ELR (cell line): ENCODE results near the gene TRIM54.
A peak's percentile ranks its signal among the peaks of the same experiment; 100 is the strongest.
"Not testable (repeated sequence)": the region's sequence is repeated elsewhere in the genome, so short reads cannot be mapped to it uniquely, and the experiment has no call there.

Experiments
- DNase-seq: peaks from one replicate; pipeline ENCODE4 v3.0.0-alpha.2; 2015; ENCODE audit warnings: low read depth

Gene TRIM54

DNA sequence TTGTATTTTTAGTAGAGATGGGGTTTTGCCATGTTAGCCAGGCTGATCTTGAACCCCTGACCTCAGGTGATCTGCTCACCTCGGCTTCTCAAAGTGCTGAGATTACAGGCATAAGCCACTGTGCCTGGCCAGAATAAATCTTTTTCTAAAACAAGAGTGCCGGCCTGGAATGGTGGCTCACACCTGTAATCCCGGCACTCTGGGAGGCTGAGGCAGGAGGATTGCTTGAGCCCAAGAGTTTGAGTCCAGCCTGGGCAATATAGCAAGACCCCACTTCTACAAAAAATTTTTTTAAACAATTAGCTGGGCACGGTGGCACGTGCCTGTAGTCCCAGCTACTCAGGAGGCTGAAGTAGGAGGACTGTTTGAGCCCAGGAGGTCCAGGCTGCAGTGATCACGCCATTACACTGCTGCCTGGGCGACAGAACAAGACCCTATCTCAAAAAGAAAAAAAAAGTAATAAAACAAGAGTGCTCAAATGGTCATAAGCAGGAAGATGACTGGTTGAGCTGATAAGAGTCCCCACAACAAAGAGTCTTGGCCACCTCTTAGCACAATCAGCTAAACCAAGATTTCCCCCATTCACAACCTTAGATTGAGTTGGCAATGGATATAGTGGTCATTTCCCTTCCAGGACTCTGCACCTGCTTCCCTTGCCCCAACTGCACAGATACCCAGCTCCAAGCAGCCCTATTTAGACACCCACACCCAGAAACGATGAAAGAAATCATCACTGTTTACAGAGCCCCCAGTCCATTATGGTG is 31.8 kb downstream of the TRIM54 start:
- no peak for DNase-seq

DNA sequence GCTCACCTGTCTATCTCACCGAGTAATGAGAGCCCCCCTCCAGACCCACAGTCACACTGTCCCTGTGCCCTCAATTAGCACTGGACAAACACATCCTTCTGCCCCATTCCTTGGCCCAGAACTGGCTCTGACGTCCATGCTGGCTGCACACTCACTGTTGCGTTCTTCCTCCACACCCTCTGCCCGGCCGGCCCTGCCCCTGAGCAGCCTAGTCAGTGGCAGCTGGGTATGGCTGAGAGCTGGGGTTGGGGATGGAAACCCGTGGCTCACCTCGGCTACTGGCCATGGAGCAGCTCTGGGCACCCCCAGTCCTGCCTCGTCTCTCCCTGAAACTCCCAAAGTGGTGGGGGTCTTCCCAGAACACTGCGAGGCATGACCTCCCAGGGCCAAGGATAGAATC is 32.5 kb downstream of the TRIM54 start:
- no peak for DNase-seq

DNA sequence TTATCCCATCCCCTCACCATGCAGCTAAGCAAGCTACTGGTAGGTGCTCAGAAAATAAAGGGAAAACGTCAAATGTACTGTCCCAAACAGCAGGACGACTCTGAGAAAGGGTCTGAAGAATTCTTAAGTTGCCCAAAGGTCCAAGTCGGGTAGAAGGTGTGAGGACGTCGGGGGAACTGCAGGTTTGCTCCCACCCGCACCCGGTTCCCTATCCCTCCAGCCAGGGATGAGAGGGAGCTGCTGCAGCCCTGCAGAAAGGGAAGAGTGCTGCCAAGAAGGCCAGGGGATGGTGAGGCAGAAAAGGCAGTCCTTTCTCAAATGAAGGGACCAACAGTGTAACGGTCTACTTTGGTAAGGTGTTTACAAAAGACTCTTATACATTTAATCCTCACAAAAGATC is 32.9 kb downstream of the TRIM54 start:
- no peak for DNase-seq

DNA sequence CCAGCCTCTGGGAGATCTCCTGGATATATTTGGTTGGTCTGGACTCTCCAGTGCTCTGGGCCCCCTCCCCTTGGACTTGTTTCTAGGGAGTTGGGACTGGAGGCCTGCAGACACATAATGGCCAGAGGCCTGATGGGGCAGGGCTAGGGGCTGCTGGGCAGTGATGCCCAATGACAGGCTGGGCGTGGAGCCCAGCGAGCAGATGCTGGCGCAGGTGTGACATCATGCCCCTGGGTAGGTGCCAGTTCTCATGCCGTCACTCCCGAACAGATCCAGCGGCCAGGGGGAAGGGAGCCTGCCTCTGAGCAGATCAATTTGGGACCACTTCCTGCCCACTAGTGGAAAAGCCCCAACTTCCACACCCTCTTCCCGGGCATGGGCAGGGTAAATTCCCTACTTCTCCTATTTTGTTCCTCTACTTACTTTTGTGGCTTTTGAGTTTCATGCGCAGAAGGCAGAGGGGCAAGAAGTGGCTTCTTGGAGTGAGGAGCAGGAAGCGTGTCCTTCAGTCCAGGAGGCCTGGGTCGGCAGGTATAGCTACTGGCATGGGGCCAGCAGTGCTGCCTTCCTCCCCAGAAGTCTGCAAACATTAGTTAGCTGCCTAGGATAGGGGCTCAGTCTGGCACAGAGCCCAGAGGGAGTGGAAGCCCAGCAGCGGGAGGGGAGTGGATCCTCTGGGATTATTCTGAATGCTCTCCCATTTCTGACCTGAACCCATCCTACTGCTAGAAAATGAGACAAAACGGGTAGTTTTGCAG is 34.6 kb downstream of the TRIM54 start:
- DNase-seq = no peak

DNA sequence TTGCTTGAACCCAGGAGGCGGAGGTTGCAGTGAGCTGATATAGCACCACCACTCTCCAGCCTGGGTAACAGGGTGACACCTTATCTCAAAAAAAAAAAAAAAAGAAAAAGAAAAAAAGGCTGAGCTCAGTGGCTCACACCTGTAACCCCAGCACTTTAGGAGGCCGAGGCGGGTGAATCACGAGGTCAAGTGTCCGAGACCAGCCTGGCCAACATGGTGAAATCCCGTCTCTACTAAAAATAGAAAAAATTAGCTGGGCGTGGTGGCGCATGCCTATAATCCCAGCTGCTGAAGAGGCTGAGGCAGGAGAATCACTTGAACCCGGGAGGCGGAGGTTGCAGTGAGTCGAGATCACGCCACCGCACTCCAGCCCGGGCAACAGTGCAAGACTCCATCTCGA is 37.6 kb downstream of the TRIM54 start:
- not testable (repeated sequence) for DNase-seq

DNA sequence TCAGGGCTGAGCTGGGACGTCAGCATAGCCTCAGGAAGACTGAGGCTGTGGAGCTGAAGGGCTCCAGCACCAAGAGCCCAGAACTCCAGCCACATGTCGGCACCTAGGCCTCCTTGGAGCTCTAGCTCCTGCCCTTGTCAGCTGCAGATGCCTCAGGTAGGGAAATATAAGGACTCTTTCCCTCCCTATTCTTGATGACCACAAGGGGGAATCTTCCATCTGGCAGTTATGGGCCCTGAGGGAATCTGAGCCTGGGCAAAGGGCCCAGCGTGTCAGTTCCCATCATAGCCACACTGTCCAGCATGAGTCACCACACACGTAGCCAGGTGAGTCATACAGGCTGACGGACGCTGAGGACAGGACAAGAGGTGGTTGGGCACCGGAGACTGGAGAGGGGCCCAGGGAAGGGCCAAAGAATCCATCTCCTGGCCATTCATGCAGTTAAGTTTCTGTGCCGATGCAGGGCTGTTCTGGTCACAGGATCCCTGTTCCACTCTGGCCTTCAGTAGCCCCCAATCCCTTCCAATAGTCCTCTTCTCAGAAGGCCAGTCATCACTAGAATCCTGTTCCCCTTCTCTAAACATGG is 38.8 kb downstream of the TRIM54 start:
- DNase-seq = peak; percentile 99

DNA sequence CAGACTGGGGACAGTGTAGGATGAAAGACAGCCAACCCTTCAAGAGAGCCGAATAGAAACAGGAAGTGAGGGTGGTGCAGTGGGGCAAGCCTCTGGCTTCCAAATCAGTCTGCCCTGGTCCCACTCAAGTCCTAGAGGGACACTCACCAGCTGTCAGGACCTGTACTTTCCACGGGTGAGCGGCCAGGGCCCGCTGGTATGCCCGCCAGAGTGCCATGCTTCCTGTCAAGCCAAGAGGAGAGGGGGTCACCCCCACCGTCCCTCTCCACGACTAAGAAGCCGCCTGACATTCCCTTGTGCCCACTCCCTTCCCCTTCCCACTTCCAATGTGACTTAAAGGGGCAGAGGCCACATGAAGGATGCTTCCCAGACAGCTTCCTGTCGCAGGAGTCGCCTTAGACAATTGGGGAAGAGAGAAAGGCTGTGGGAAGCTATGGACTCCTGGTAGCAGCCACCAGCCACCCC is 40.1 kb downstream of the TRIM54 start:
- DNase-seq = peak; percentile 39

DNA sequence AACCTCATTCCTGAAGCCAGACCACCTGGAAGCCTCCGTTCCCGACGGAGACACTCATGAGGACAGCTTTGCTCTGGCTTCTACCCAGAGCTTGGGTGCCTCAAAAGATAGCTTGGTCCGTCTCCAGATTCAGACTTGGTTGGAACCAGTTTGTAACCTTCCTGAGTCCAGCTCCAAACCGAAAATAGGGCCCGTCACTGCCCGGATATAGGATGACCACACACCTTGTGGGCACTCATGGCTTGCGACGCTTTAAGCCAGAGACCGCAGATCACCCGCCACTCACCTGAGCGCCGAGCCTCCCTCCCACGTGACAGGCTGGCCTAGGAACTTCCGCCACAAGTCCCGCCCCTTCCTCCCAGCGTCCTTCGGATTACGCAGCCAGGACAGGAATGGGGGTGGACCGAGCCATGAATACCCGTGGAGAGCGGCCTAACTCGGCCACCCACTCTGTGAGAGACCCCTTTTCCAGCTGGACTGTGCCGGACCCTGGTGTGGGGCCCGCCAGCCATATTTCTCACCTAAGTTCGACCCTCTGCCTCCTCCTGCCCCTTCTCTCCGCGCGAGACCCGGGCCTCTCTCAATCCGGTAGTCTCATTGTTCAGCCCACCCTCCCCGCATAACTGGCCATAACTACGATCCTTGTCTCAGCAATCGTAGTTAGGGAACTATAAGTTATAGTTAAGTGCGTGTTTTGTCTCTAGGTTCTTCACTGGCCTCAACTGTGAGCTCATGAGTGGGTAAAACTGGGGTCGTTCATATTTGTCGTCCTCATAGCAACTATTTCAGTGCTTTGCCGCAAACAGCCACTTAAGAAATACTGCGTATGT is 40.8 kb downstream of the TRIM54 start, which contains the start of gene MPV17:
Gene MPV17, minus strand, starts transcription at position 332 of the 830 bp plus-strand sequence. CDS start 580 bp downstream, outside the sequence.
- DNase-seq = peak; percentile 94

DNA sequence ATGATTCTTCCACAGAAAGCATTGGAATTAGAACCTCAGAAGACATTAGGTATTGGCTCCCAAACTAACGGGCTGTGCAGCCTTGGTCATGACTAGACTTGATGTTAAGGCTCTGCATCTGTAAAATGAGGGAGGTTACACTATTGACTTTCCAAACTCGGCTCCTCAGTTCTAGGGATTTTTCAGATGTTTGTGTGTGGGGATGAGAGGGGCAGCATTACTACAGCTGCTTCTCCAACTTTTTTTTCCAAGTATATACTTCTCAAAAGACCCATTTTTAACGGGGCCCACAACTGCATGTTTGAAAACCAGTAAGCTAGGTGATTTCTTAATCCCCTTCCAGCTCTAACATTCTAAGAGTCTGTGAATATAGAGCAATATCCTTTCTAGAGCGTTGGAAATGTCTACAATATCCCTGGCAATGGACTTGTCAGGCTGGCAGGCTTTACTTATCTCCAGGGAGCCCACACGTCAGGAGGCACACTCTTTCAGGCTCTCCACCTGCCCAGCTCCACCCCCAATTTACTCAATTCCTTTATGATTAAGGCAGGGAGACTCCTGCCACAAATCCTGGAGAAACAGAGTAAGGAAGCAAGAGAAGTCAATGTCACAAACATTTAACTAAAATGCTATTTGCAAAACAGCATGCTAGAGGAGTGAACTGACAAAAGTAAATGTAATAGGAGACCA is 41.5 kb downstream of the TRIM54 start:
- no peak for DNase-seq

DNA sequence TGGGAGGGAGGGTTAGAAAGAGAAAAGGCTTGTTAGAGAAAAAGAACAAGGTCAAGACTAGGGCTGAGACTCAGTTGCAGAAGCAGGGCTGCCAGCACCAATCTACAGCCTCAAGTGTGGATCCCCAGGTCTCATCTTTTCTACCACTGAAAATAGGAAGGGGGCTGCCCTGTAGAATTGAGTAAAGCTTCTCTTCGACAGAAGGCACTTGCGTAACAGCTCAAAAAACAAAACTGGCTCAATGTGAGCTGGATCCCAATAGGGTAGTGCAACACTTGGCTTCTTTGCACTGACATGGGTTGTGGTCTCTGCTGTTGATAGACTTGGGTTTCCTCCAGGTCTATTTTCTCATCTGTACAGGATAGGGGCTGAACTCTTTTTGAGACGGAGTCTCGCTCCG is 42.5 kb downstream of the TRIM54 start:
- no peak for DNase-seq

DNA sequence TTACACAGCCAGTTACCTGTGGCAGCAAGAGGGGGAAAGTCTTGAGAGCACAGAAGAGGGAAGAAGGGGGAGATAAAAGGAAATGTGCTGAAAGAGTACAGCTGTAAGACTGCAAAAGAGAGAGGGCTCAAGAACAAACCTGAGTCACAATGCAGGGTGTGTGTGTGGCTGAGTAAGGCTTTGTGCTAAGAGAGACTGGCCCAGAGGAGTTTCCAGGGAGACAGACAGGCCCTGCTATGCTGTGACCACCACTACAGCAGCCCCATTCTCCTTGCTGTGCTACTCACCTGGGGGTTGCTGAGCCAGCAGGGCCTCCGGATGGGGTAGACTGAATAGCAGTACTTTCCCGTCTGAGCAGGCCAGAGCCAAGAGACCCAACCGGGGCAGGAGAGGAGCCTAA is 53.1 kb downstream of the TRIM54 start:
- DNase-seq = no peak

DNA sequence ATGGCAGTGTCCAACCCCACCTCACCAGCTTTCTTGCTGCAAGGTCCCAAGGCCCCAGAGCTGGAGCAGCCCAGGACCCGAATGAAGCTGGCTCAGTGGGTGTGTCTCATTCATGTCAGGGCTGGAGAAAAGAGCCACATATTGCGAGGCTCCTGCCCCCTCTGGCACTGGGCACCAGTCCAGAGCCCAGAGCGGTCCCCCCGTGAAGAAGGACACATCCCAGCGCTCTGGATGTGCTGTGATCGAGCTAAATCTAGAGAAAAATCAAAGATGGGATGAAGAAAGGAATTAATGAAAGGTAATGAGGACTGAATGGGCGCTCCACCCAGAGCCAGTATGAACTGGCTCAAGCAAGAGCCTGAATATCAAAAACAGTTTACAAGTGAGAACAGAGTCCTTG is 53.9 kb downstream of the TRIM54 start:
- no peak for DNase-seq

DNA sequence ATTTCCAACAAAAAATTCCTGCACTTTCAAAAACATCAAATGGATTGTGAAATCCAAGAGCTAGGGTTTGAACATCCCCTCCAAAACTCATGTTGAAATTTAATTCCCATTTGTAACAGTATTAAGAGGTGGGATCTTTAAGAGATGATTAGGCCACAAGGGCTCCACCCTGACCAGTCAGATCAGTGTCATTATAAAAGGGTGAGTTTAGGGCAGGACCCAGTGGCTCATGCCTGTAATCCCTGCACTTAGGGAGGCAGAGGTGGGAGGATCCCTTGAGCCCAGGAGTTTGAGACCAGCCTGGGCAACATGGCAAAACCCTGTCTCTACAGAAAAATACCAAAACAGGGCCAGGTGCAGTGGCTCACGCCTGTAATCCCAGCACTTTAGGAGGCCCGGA is 65.4 kb downstream of the TRIM54 start:
- no peak for DNase-seq

DNA sequence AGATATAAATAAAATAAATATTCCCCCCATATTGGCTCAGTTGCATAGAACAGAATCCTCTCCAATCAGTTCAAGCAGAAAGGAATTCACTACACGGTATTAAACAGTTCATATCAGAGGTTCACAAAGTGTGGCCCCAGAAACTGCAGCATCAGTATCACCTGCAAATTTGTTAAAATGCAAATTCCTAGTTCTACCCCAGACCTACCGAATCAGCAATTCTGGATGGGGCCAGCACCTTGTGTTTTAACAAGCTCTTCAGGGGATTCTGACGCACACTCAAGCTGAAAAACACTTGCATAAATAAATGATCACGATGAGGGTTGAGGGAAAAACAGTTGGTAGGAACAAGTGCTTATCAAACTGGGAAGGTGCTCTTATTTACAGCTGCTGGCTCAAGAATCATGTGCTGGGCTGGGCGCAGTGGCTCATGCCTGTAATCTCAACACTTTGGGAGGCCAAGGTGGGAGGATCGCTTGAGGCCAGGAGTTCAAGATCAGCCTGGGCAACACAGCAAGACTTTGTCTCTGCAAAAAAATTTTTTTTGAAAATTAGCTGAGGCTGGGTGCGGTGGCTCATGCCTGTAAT is 68.0 kb downstream of the TRIM54 start:
- DNase-seq = no peak

DNA sequence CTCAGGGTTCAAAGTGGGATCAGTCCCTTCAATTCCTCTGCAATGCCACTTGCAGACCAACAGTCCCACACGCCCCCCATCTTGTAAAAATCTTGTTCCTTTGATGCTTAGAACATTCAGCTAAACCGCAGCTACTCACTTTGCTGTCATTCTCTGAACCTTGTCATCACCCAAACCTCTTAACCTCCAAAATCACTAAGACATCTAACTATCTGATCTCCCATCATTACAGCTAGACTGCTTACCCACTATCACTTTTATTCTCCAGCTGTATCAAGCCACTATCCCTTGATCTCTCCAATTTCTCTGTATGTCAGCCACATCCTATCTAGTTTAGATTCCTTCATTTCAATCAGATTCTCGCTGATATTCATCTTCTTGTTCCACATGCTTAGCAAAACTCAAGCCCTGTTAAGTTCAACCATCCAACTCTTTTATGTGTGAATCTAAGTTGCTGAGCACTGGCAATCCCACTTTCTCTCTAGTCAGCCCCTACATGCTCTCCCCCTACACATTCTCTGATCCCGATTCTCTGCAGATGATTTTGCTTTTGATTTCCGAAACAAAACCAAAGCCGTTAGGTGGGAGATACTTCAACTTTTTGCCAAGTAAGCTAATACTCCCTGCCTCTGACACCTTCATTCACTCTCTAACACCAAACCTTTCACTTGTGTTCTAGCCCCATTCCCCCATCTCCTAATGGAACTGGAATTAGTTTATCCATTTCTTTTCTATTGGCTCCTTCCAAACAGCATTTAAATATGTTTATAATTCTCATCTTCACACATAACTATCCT is 69.8 kb downstream of the TRIM54 start:
- no peak for DNase-seq

DNA sequence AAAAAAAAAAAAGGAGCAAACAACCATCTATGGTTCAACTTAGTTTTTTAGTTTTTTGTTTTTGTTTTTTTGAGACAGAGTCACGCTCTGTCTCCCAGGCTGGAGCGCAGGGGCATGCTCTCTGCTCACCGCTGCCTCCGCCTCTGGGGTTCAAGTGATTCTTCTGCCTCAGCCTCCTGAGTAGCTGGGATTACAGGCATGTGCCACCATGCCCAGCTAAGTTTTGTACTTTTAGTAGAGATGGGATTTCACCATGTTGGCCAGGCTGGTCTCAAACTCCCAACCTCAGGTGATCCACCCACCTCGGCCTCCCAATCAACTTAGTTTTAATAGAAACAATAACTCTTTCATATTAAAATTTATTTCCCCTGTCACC is 71.1 kb downstream of the TRIM54 start:
- not testable (repeated sequence) for DNase-seq

DNA sequence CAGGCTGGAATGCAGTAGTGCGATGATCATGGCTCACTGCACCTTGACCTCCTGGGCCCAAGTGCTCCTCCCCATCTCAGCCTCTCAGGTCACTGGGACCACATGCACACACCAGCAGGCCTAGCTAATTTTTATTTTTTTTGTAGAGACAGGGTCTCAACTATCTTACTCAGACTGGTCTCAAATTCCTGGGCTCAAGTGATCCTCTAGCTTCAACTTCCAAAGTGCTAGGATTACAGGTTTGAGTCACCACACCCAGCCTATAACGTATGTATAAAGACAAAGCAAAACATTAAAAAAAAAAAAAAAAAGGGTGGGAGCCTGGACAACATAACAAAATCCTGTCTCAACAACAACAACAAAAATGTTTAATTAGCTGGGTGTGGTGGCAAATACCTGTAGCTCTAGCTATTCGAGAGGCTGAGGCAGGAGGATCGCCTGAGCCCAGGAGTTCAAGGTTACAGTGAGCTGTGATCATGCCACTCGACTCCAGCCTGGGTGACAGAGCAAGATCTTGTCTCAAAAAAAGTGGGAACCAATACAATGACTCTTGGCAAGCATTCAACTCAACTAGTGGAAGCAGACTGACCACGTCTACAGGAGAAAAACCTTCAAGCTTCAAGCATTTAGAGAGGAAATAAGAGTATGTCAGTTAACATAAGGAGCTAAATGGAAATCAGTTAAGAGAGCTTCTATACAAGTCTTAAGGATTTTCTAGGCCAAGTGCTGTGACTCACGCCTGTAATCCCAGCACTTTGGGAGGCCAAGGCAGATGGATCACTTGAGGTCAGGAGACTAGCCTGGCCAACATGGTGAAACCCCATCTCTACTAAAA is 71.8 kb downstream of the TRIM54 start:
- DNase-seq = peak; percentile 37

DNA sequence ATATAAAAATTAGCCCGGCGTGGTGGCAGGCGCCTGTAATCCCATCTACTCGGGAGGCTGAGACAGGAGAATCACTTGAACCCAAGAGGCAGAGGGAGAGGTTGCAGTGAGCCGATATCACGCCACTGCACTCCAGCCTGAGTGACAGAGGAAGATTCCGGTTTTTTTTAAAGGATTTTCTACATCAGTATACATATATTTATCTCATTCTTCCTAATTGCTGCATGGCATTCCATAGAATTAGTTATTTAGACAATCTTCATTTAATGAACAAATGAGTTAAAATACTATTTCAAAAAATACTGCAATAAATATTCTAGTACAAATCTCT is 72.3 kb downstream of the TRIM54 start:
- no peak for DNase-seq

DNA sequence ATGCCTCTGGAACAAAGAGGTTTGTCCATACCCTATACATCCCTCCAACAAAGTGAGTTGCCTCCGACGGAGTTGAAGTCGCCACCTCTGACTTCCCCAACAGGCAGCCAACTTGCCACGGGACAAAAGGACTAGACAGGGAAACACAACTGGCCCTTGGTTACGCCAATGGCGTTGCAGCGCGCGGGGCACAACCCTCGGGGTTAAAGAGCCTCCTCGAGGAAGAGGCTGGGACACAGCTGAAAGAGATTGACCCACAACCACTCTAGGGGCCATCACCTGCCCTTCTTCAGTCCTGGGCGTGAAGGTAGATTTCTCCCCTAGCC is 73.8 kb downstream of the TRIM54 start:
- peak; percentile 74 for DNase-seq
